Measurements from ENCODE around the gene HHIPL1.
A peak's percentile ranks its signal among the peaks of the same experiment; 100 is the strongest.

GRCh38 chr14:99628887-99629618, 15.9 kb upstream of the HHIPL1 start:
- TF ChIP-seq EZH2 (IDR thresholded peaks at IDR 0.05; ENCODE audit: insufficient read depth, low read length) (no peak), CTCF (IDR thresholded peaks at IDR 0.05; ENCODE audit: insufficient read depth, low read depth, low read length) (peak; percentile 75)
